GM12878 (cell line): ENCODE measurements around the gene NUB1. TPM values are rescaled to one million over a fixed set of nuclear protein-coding genes. Genes with fewer than 3 reads are reported as not detected.

ENCODE experiments used
- ATAC-seq: fragments of 200-7000 bp; cut with Tn5 transposase; 3 replicates; pipeline ENCODE4 v1.9.1; 2020; ENCODE audit warnings: mild to moderate bottlenecking, moderate library complexity
- BruUV-seq: library from RNA; stranded (reverse); fragments of 400-500 nt; replicated peaks from 2 replicates; lab custom pipeline; 2021; lab: Mats Ljungman, UMichigan
- CTCF ChIA-PET: fragments of 300-600 bp; sonication (Branson Sonifier 250); formaldehyde crosslinking; extraction: SDS; loops from one replicate; lab custom pipeline; 2021; ENCODE audit warnings: inconsistent platforms; lab: Yijun Ruan, JAX
- POLR2A ChIA-PET: fragments of 350-600 bp; formaldehyde crosslinking; extraction: SDS; loops from one replicate; lab custom pipeline; 2021; ENCODE audit warnings: inconsistent platforms; lab: Charles Lee
- RAD21 ChIA-PET: fragments of 300-600 bp; sonication (Branson Sonifier 250); formaldehyde crosslinking; loops from one replicate; lab custom pipeline; 2023; ENCODE audit warnings: antibody characterized with exemption; ENCODE audit not compliant: unreplicated experiment; lab: Charles Lee
- SMC1A ChIA-PET: fragments of 300-600 bp; sonication (Branson Sonifier 250); formaldehyde crosslinking; loops from one replicate; lab custom pipeline; 2023; ENCODE audit not compliant: unreplicated experiment, uncharacterized antibody; lab: Charles Lee
- DNase-seq: peaks from one replicate; pipeline ENCODE4 v3.0.0-alpha.2; 2011; ENCODE audit warnings: low read depth, low spot score
- FAIRE-seq: peaks from 3 replicates; lab custom pipeline; 2011; peaks lifted over from hg19 to GRCh38; lab: Jason Lieb, UNC
- H2AFZ ChIP-seq: 2 replicates; pipeline ENCODE4 v1.6.0; 2011; ENCODE audit warnings: low read depth, low read length, control low read depth; ENCODE audit not compliant: control insufficient read depth
- H3K27ac ChIP-seq: 2 replicates; pipeline ENCODE4 v1.5.1; 2011; ENCODE audit warnings: control low read depth; ENCODE audit not compliant: control insufficient read depth, insufficient read depth
- H3K27me3 ChIP-seq, 2 experiments: replicated peaks in 1 of 2; 2 replicates each; pipeline versions ENCODE4 v1.6.0 to v1.6.1; 2011; ENCODE audit warnings: low read length in 1 of 2; ENCODE audit not compliant: control insufficient read depth in 2 of 2, insufficient read depth in 2 of 2
- H3K36me3 ChIP-seq, 2 experiments: 2 replicates each; pipeline ENCODE4 v1.5.1; 2011; ENCODE audit warnings: low read length in 1 of 2; ENCODE audit not compliant: control insufficient read depth in 2 of 2, insufficient read depth in 2 of 2
- H3K4me1 ChIP-seq: 2 replicates; pipeline ENCODE4 v1.6.1; 2011; ENCODE audit warnings: mild to moderate bottlenecking, low read length, moderate library complexity, mixed read lengths; ENCODE audit not compliant: control insufficient read depth, insufficient read depth
- H3K4me2 ChIP-seq: 2 replicates; pipeline ENCODE4 v1.6.0; 2011; ENCODE audit warnings: control low read depth; ENCODE audit not compliant: control insufficient read depth, insufficient read depth
- H3K4me3 ChIP-seq: fragments of 200-600 bp; sonication (generic); 2 replicates; pipeline ENCODE4 v1.5.1; 2016
- H3K79me2 ChIP-seq: 2 replicates; pipeline ENCODE4 v1.6.0; 2011; ENCODE audit warnings: low read length; ENCODE audit not compliant: control insufficient read depth, insufficient read depth
- H3K9ac ChIP-seq: 2 replicates; pipeline ENCODE4 v1.8.0; 2011; ENCODE audit warnings: low read length, control low read depth, mixed read lengths; ENCODE audit not compliant: control insufficient read depth, insufficient read depth
- H3K9me3 ChIP-seq: replicated peaks from 3 replicates; pipeline ENCODE4 v1.5.1; 2011; ENCODE audit warnings: mild to moderate bottlenecking, low read length; ENCODE audit not compliant: control insufficient read depth, insufficient read depth
- H4K20me1 ChIP-seq: 2 replicates; pipeline ENCODE4 v1.6.0; 2011; ENCODE audit not compliant: control insufficient read depth, insufficient read depth
- ELK1 ChIP-seq: IDR thresholded peaks from 2 replicates; pipeline ENCODE4 v1.6.1; 2012; ENCODE audit warnings: low read depth, low read length, improper control_type of control experiment
- FOXM1 ChIP-seq: IDR thresholded peaks from 2 replicates; pipeline ENCODE4 v1.6.1; 2012; ENCODE audit warnings: low read depth, mild to moderate bottlenecking, inconsistent platforms, low read length, moderate library complexity
- GABPA ChIP-seq: IDR thresholded peaks from 2 replicates; pipeline ENCODE4 v1.6.1; 2014; ENCODE audit warnings: antibody characterized with exemption, low read depth, mild to moderate bottlenecking, inconsistent platforms
- HDAC2 ChIP-seq: fragments of 200-600 bp; sonication (generic); IDR thresholded peaks from 2 replicates; pipeline ENCODE4 v1.6.1; 2017
- JUNB ChIP-seq: IDR thresholded peaks from 2 replicates; pipeline ENCODE4 v1.6.1; 2016; ENCODE audit warnings: antibody characterized with exemption, mild to moderate bottlenecking
- MEF2A ChIP-seq: IDR thresholded peaks from 2 replicates; pipeline ENCODE4 v1.6.1; 2011; ENCODE audit warnings: low read depth, mild to moderate bottlenecking, low read length, moderate library complexity; ENCODE audit not compliant: insufficient read depth
- MLLT1 ChIP-seq: fragments of 450-650 bp; IDR thresholded peaks from 2 replicates; pipeline ENCODE4 v1.6.1; 2016; ENCODE audit warnings: mild to moderate bottlenecking
- SMAD1 ChIP-seq: fragments of 450-650 bp; IDR thresholded peaks from 2 replicates; pipeline ENCODE4 v1.6.1; 2018; ENCODE audit warnings: mild to moderate bottlenecking, low read depth; ENCODE audit not compliant: partially characterized antibody
- ZSCAN29 ChIP-seq: fragments of 450-650 bp; IDR thresholded peaks from 2 replicates; pipeline ENCODE4 v1.6.1; 2017; ENCODE audit warnings: mild to moderate bottlenecking, moderate library complexity
- WGBS: methylation state at CpG from one replicate; pipeline ENCODE4 v1.1.6; 2016; ENCODE audit warnings: low lambda C conversion rate; ENCODE audit not compliant: insufficient replicate concordance, insufficient coverage; ENCODE audit errors: missing lambda C conversion rate; 5-methylcytosine and 5-hydroxymethylcytosine counted together
- in situ Hi-C: fragments of 300-500 bp; cut with MboI; formaldehyde crosslinking; loops from 9 replicates; pipeline ENCODE4 v1.14.3; 2018; ENCODE audit warnings: mixed read lengths
- intact Hi-C: fragments of 100-400 bp; cut with micrococcal nuclease; formaldehyde crosslinking; loops from one replicate; pipeline ENCODE4 v1.14.2; 2022; ENCODE audit not compliant: unreplicated experiment
- polyA plus RNA-seq, 11 experiments: library from polyadenylated mRNA; depleted of rRNA in 4 of 11; unstranded in 6 of 11; stranded (reverse) in 5 of 11; fragments of >200 nt; fragmentation: Nextera tagmentation in 4 of 11; fragmentation: Illumina TruSeq in 1 of 11; extraction: Ambion mirVana in 4 of 11; extraction: Trizol in 1 of 11; gene quantifications; 1 replicate in 1 of 11; 2 replicates in 10 of 11; pipeline versions ENCODE4 v1.2.1 to v1.2.3, GENCODE V29; 2011 to 2016; ENCODE audit warnings: inconsistent platforms in 2 of 11, missing spikeins in 2 of 11, low read depth in 1 of 11
- total RNA-seq, 4 experiments: library from RNA; depleted of rRNA in 3 of 4; stranded (reverse); fragments of >200 nt in 3 of 4; fragmentation: Illumina TruSeq in 1 of 4; extraction: Trizol in 1 of 4; gene quantifications; 2 replicates each; pipeline versions ENCODE4 v1.2.1 to v1.2.3, GENCODE V29; 2013 to 2021

The NUB1 gene
- total and polyA plus RNA-seq, 10 of the 15 experiments (the other 5 are each of a cell fraction or from before 2014, with no cell fraction given), result 24.1 to 102 (median 49.0) TPM

GRCh38 chr7:151348970-151349369, 7.4 kb downstream of the NUB1 start:
- intact Hi-C loops, result no loop called here
- in situ Hi-C loops, result no loop called here
- ATAC-seq (no peak), DNase-seq (no peak), FAIRE-seq (no peak)
- ChIA-PET POLR2A (no interaction called here), CTCF (interaction anchor here (2.9 to 11.9 kb wide), 4 partner anchors 7 to 122 kb away, joined by 6 to 252 read pairs (median 47); partner anchors contain the start of genes ABCF2 and NUB1), SMC1A (interaction anchor here (0.8 to 7.6 kb wide), 6 partner anchors 7 to 285 kb away, joined by 3 to 152 read pairs (median 4); partner anchors contain the start of gene NUB1), RAD21 (interaction anchor here (5.2 kb wide), 1 partner anchor 33 kb away, joined by 104 read pairs; no protein-coding TSS in a partner anchor)
- 0% methylated on average over 4 of the region's 4 CpGs for WGBS
- Histone ChIP-seq H3K4me3 (peak overlapping the region; percentile 57; the same call in 1 of the 2 replicates), H3K27me3 (no peaks in the 10 kb centered on the region), H3K9ac (peak overlapping the region; percentile 54), H3K36me3 (peaks cover 6 to 27% of the 10 kb centered on the region in 2 experiments), H3K9me3 (no peaks in the 10 kb centered on the region; the same call in 2 of the 3 replicates), H3K4me2 (peak overlapping the region; percentile 97), H3K79me2 (peaks cover 26% of the 10 kb centered on the region), H3K27ac (peak overlapping the region; percentile 94), H4K20me1 (no peaks in the 10 kb centered on the region), H3K4me1 (peaks cover 37% of the 10 kb centered on the region), H2AFZ (no peak overlapping the region)
- BruUV-seq, result no TSS peak
- 0 out of 2 replicates have a peak, but pooled peaks have one; percentile 6 for TF ChIP-seq MLLT1
- TF ChIP-seq ZSCAN29, result no peak
- TF ChIP-seq MEF2A, result peak; percentile 32; the same call in 1 of the 2 replicates
- no peak for TF ChIP-seq SMAD1
- no peak for TF ChIP-seq GABPA
- TF ChIP-seq JUNB, result 0 out of 2 replicates have a peak, but pooled peaks have one; percentile 16
- TF ChIP-seq FOXM1, result peak; percentile 30; the same call in 1 of the 2 replicates
- TF ChIP-seq ELK1, result no peak
- TF ChIP-seq HDAC2, result no peak
